ENCODE results near the gene CACNA2D3.

- TF ChIP-seq CTCF (IDR thresholded peaks at IDR 0.05) (no peak), POLR2A (IDR thresholded peaks at IDR 0.05) (no peak)
Observed at GRCh38 chr3:54858093-54858785, 735.9 kb downstream of the CACNA2D3 start.

Data from lower leg skin (tissue), 3 donors.